Endothelial cell of umbilical vein (primary cell): Measurements from ENCODE around the gene CDK4. TPM values are rescaled to one million over a fixed set of nuclear protein-coding genes. Genes with fewer than 3 reads are reported as not detected.

ENCODE experiments used
- BruUV-seq: library from RNA; stranded (reverse); fragments of 400-500 nt; replicated peaks from 2 replicates; lab custom pipeline; 2021; lab: Mats Ljungman, UMichigan
- CTCF ChIA-PET: fragments of 300-600, 350-600 bp; sonication (Branson Sonifier 250); formaldehyde crosslinking; loops from one replicate; lab custom pipeline; 2021; ENCODE audit warnings: antibody characterized with exemption, inconsistent platforms; lab: Charles Lee
- POLR2A ChIA-PET: fragments of 300-600, 350-600 bp; sonication (Branson Sonifier 250); formaldehyde crosslinking; loops from one replicate; lab custom pipeline; 2021; ENCODE audit warnings: antibody characterized with exemption, inconsistent platforms; lab: Charles Lee
- DNase-seq: peaks from one replicate; pipeline ENCODE4 v3.0.0-alpha.2; 2011; ENCODE audit warnings: low read depth, low spot score
- FAIRE-seq: peaks from 2 replicates; lab custom pipeline; 2011; peaks lifted over from hg19 to GRCh38; lab: Jason Lieb, UNC
- H2AFZ ChIP-seq: 2 replicates; pipeline ENCODE4 v1.6.0; 2012; ENCODE audit warnings: low read depth, low read length, control low read depth, inconsistent platforms
- H3K27ac ChIP-seq: 2 replicates; pipeline ENCODE4 v1.5.1; 2011; ENCODE audit warnings: low read depth, mild to moderate bottlenecking, control low read depth, low read length, moderate library complexity; ENCODE audit not compliant: insufficient read depth
- H3K27me3 ChIP-seq, 2 experiments: 2 replicates each; pipeline versions ENCODE4 v1.6.0 to v1.6.1; 2011; ENCODE audit warnings: low read length in 2 of 2, mixed read lengths in 1 of 2; ENCODE audit not compliant: control insufficient read depth in 2 of 2, insufficient read depth in 2 of 2
- H3K36me3 ChIP-seq, 2 experiments: 2 replicates in 1 of 2; 3 replicates in 1 of 2; pipeline ENCODE4 v1.5.1; 2011; ENCODE audit warnings: low read length in 2 of 2, mild to moderate bottlenecking in 1 of 2, moderate library complexity in 1 of 2; ENCODE audit not compliant: control insufficient read depth in 2 of 2, insufficient read depth in 2 of 2; ENCODE audit errors: extremely low read depth in 1 of 2
- H3K4me1 ChIP-seq: 3 replicates; pipeline ENCODE4 v1.5.1; 2011; ENCODE audit warnings: mild to moderate bottlenecking, low read length; ENCODE audit not compliant: control insufficient read depth, insufficient read depth; ENCODE audit errors: extremely low read depth
- H3K4me2 ChIP-seq: 2 replicates; pipeline ENCODE4 v1.6.1; 2011; ENCODE audit warnings: low read length, control low read depth, mixed read lengths; ENCODE audit not compliant: insufficient read depth
- H3K4me3 ChIP-seq, 3 experiments: fragments of 200-600 bp in 1 of 3; sonication (generic), shearing (Covaris generic) in 1 of 3; replicated peaks in 1 of 3; 2 replicates each; pipeline ENCODE4 v1.5.1; 2011 to 2016; ENCODE audit warnings: control low read depth in 3 of 3, low read length in 3 of 3, mild to moderate bottlenecking in 2 of 3, inconsistent platforms in 1 of 3, low read depth in 1 of 3, moderate library complexity in 1 of 3; ENCODE audit not compliant: insufficient read depth in 1 of 3
- H3K79me2 ChIP-seq: 2 replicates; pipeline ENCODE4 v1.6.0; 2012; ENCODE audit warnings: low read length, inconsistent platforms; ENCODE audit not compliant: control insufficient read depth, insufficient read depth
- H3K9ac ChIP-seq: replicated peaks from 2 replicates; pipeline ENCODE3; 2011; ENCODE audit warnings: low read length, control low read depth; ENCODE audit not compliant: insufficient read depth; ENCODE audit errors: extremely low read depth
- H3K9me1 ChIP-seq: replicated peaks from 3 replicates; pipeline ENCODE4 v1.6.0; 2011; ENCODE audit warnings: mild to moderate bottlenecking, low read length; ENCODE audit not compliant: control insufficient read depth, insufficient read depth; ENCODE audit errors: extremely low read depth
- H3K9me3 ChIP-seq: replicated peaks from 2 replicates; pipeline ENCODE4 v1.5.1; 2012; ENCODE audit warnings: low read length, inconsistent platforms; ENCODE audit not compliant: control insufficient read depth, insufficient read depth
- H4K20me1 ChIP-seq: replicated peaks from 2 replicates; pipeline ENCODE3; 2011; ENCODE audit warnings: mild to moderate bottlenecking, low read length; ENCODE audit not compliant: control insufficient read depth, insufficient read depth; ENCODE audit errors: extremely low read depth
- CTCF ChIP-seq, 2 donors: IDR thresholded peaks; 1 replicate in 1 of 2; 2 replicates in 1 of 2; pipeline ENCODE4 v1.5.1; 2011; ENCODE audit warnings: low read length in 2 of 2, mild to moderate bottlenecking in 2 of 2, moderate library complexity in 2 of 2, control low read depth in 1 of 2, inconsistent platforms in 1 of 2, low read depth in 1 of 2; ENCODE audit not compliant: insufficient read depth in 1 of 2; ENCODE audit errors: extremely low read depth in 1 of 2
- EZH2 ChIP-seq: IDR thresholded peaks from 2 replicates; pipeline ENCODE4 v1.6.1; 2012; ENCODE audit warnings: borderline replicate concordance, low read depth, mild to moderate bottlenecking, moderate library complexity, low read length, inconsistent platforms; ENCODE audit not compliant: severe bottlenecking
- FOS ChIP-seq: IDR thresholded peaks from 2 replicates; pipeline ENCODE4 v1.6.1; 2011; ENCODE audit warnings: mild to moderate bottlenecking, low read length, moderate library complexity, borderline replicate concordance; ENCODE audit not compliant: insufficient read depth
- GATA2 ChIP-seq: IDR thresholded peaks from 2 replicates; pipeline ENCODE4 v1.7.0; 2011; ENCODE audit warnings: low read depth, mild to moderate bottlenecking, moderate library complexity, mixed read lengths, low read length; ENCODE audit not compliant: insufficient read length, insufficient read depth
- JUN ChIP-seq: IDR thresholded peaks from 2 replicates; pipeline ENCODE4 v1.6.1; 2011; ENCODE audit warnings: borderline replicate concordance, low read depth; ENCODE audit not compliant: insufficient read length, insufficient read depth
- MAX ChIP-seq: IDR thresholded peaks from 2 replicates; pipeline ENCODE4 v1.6.1; 2011; ENCODE audit not compliant: insufficient read depth, insufficient read length
- MYC ChIP-seq: IDR thresholded peaks from one replicate; pipeline ENCODE4 v1.6.1; 2011; ENCODE audit warnings: mild to moderate bottlenecking, low read depth, low read length
- POLR2A ChIP-seq: IDR thresholded peaks from 2 replicates; pipeline ENCODE4 v1.6.1; 2012; ENCODE audit warnings: low read depth, mild to moderate bottlenecking, control low read depth, low read length
- POLR2AphosphoS5 ChIP-seq: IDR thresholded peaks from 2 replicates; pipeline ENCODE4 v1.6.1; 2012; ENCODE audit warnings: low read depth, mild to moderate bottlenecking, control low read depth, low read length, moderate library complexity; ENCODE audit not compliant: insufficient read depth
- dilution Hi-C: fragments of 300-500 bp; cut with MboI; formaldehyde crosslinking; loops from one replicate; pipeline ENCODE4 v1.15.0; 2019; ENCODE audit warnings: low sequenced_read_pairs; ENCODE audit not compliant: extremely low pct_ligation_motif_present
- intact Hi-C: fragments of 100-400 bp; cut with micrococcal nuclease; formaldehyde crosslinking; loops from one replicate; pipeline ENCODE4 v1.10.0; 2022
- polyA plus RNA-seq, 4 experiments: library from polyadenylated mRNA; depleted of rRNA in 3 of 4; stranded (reverse) in 3 of 4; unstranded in 1 of 4; fragments of >200 nt; gene quantifications; 2 replicates each; pipeline versions ENCODE4 v1.2.1 to v1.2.3, GENCODE V29; 2011 to 2012; ENCODE audit warnings: missing spikeins in 1 of 4
- total RNA-seq: library from RNA; stranded (reverse); gene quantifications from 2 replicates; pipeline ENCODE4 v1.2.3, GENCODE V29; 2021

CDK4 gene
- total and polyA plus RNA-seq, 2 donors (not counting 3 experiments of a cell fraction or from before 2014, with no cell fraction given): 171 to 332 TPM

GRCh38 chr12:57707250-57707649, 44.9 kb downstream of the CDK4 start:
- no TSS peak for BruUV-seq
- Histone ChIP-seq H3K79me2 (no peaks in the 10 kb centered on the region), H3K27ac (no peak overlapping the region), H3K9ac (no peak overlapping the region), H3K4me3 (no peak overlapping the region), H3K36me3 (peaks cover 0 to 2% of the 10 kb centered on the region in 2 experiments), H2AFZ (no peak overlapping the region), H3K4me2 (no peak overlapping the region), H4K20me1 (no peaks in the 10 kb centered on the region), H3K4me1 (no peaks in the 10 kb centered on the region), H3K9me3 (no peaks in the 10 kb centered on the region), H3K27me3 (no peaks in the 10 kb centered on the region), H3K9me1 (no peaks in the 10 kb centered on the region)
- intact Hi-C loops: no loop called here
- FAIRE-seq: no peak
- CTCF ChIA-PET: interaction anchor here (0.7 kb wide), 1 partner anchor 19 kb away, joined by 3 read pairs; no protein-coding TSS in a partner anchor
- POLR2A ChIA-PET: no interaction called here
- DNase-seq: no peak
- dilution Hi-C loops: no loop called here
- TF ChIP-seq MAX: no peak
- no peak for TF ChIP-seq CTCF (IDR thresholded peaks at IDR 0.05; ENCODE audit: extremely low read depth in 1 of 2, insufficient read depth in 1 of 2, low read depth in 1 of 2, low read length in 2 of 2)
- no peak for TF ChIP-seq FOS
- no peak for TF ChIP-seq MYC
- TF ChIP-seq GATA2: no peak
- no peak for TF ChIP-seq JUN
- no peak for TF ChIP-seq POLR2AphosphoS5
- TF ChIP-seq POLR2A: no peak
- TF ChIP-seq EZH2: no peak
